Testis (tissue), 3 donors: ENCODE data around the gene MRGPRE. TPM values are rescaled to one million over a fixed set of nuclear protein-coding genes. Genes with fewer than 3 reads are reported as not detected.

Experiments used
- DNase-seq: peaks from one replicate; pipeline ENCODE4 v3.0.0-alpha.2; 2019
- H3K27ac ChIP-seq, 2 donors: fragments of 200-600 bp; sonication (generic); one replicate each; pipeline ENCODE4 v1.5.1; 2019
- H3K27me3 ChIP-seq: fragments of 200-600 bp; sonication (generic); one replicate; pipeline ENCODE4 v1.5.1; 2019
- H3K36me3 ChIP-seq: fragments of 200-600 bp; sonication (generic); one replicate; pipeline ENCODE4 v1.5.1; 2017; ENCODE audit warnings: low read depth; ENCODE audit errors: missing control alignments
- H3K4me1 ChIP-seq: fragments of 200-600 bp; sonication (generic); one replicate; pipeline ENCODE4 v1.5.1; 2019
- H3K4me3 ChIP-seq, 2 donors: fragments of 200-600 bp; sonication (generic); one replicate each; pipeline ENCODE4 v1.5.1; 2017 to 2019
- H3K9me3 ChIP-seq: fragments of 200-600 bp; sonication (generic); one replicate; pipeline ENCODE4 v1.5.1; 2017
- POLR2A ChIP-seq: fragments of 450-650 bp; IDR thresholded peaks from one replicate; pipeline ENCODE4 v1.6.1; 2017; ENCODE audit warnings: antibody characterized with exemption, mild to moderate bottlenecking, moderate library complexity
- WGBS, 2 donors: methylation state at CpG; one replicate each; pipeline ENCODE4 v1.1.5; 2018; 5-methylcytosine and 5-hydroxymethylcytosine counted together
- intact Hi-C: fragments of 100-400 bp; cut with DNase I; formaldehyde crosslinking; loops from one replicate; pipeline ENCODE4 v1.15.1; 2023; ENCODE audit warnings: low total_unique reads
- polyA plus RNA-seq: library from polyadenylated mRNA; stranded (reverse); fragments of 350-450 nt; fragmentation: Illumina TruSeq; extraction: RNeasy Lipid Tissue Mini Kit (QIAGEN cat#74804); gene quantifications from one replicate; pipeline ENCODE4 v1.2.3, GENCODE V29; 2014; ENCODE audit warnings: low read depth, low replicate concordance; ENCODE audit not compliant: insufficient read depth
- total RNA-seq, 2 donors: library from RNA; depleted of rRNA; stranded (reverse); fragments of >200 nt; gene quantifications; one replicate each; pipeline ENCODE4 v1.2.3, GENCODE V29; 2016
- TF ChIP-seq, protein P1 (sequence below), 3 experiments: fragments of 450-650 bp in 2 of 3; fragments of 200-600 bp in 1 of 3; sonication (generic) in 1 of 3; IDR thresholded peaks; one replicate each; pipeline ENCODE4 v1.5.1; 2016 to 2019; ENCODE audit warnings: antibody characterized with exemption in 3 of 3, mild to moderate bottlenecking in 2 of 3, moderate library complexity in 1 of 3

MRGPRE gene
- total and polyA plus RNA-seq, 3 donors from 2014 or later, result 0.30 to 1.0 (median 0.93) TPM

DNA sequence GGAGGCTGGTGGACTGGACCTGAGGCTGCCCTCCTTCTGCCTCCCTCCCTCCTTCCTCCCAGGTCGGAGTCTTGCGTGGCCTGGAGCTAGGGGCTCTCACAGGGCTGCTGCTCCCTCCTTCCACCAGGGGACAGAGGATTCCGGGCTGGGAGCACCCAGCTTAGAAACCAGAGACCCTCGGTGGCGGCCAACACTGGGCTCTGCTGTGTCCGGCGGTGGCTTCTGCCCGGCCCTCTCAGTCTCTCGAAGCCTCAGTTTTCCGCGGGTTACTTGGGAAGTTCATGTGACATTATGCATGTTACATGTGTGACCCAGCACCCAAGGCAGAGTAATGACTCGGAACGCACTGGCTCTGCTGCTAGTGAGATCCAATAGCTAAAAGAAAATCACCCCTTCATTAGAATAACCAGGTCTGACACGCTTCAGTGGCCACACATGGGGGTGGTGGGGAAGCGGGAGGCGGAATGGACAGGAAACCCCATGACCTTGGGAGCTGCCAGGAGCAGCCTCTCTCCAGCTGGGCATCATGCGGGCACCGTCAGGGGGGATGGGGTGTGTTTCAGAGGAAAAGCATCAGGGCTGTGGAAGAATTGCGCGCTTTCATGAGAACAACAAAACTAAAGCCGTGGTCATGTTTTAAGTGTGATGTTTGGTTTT is 7.7 kb downstream of the MRGPRE start:
- no peak for DNase-seq
- intact Hi-C loops, result no loop called here
- Histone ChIP-seq H3K9me3 (no peaks in the 10 kb centered on the region), H3K4me1 (no peaks in the 10 kb centered on the region), H3K4me3 (no peak overlapping the region), H3K36me3 (no peaks in the 10 kb centered on the region), H3K27ac (no peak overlapping the region), H3K27me3 (no peaks in the 10 kb centered on the region)
- no peak for TF ChIP-seq POLR2A
- TF ChIP-seq, protein P1, sequence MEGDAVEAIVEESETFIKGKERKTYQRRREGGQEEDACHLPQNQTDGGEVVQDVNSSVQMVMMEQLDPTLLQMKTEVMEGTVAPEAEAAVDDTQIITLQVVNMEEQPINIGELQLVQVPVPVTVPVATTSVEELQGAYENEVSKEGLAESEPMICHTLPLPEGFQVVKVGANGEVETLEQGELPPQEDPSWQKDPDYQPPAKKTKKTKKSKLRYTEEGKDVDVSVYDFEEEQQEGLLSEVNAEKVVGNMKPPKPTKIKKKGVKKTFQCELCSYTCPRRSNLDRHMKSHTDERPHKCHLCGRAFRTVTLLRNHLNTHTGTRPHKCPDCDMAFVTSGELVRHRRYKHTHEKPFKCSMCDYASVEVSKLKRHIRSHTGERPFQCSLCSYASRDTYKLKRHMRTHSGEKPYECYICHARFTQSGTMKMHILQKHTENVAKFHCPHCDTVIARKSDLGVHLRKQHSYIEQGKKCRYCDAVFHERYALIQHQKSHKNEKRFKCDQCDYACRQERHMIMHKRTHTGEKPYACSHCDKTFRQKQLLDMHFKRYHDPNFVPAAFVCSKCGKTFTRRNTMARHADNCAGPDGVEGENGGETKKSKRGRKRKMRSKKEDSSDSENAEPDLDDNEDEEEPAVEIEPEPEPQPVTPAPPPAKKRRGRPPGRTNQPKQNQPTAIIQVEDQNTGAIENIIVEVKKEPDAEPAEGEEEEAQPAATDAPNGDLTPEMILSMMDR (IDR thresholded peaks at IDR 0.05), result no peak
- 76 to 79% methylated on average over 14 to 21 of the region's 21 CpGs for WGBS, 2 donors

GRCh38 chr11:3223932-3224381 is 8.3 kb downstream of the MRGPRE start:
- H3K4me3 ChIP-seq, result no peak overlapping the region
- WGBS, 2 donors, result 71 to 88% methylated on average over 4 of the region's 4 CpGs
- no peaks in the 10 kb centered on the region for H3K4me1 ChIP-seq
- no peak overlapping the region for H3K27ac ChIP-seq
- no peak for DNase-seq
- no peaks in the 10 kb centered on the region for H3K27me3 ChIP-seq
- H3K9me3 ChIP-seq, result no peaks in the 10 kb centered on the region
- no peaks in the 10 kb centered on the region for H3K36me3 ChIP-seq
- TF ChIP-seq, protein P1 (IDR thresholded peaks at IDR 0.05), result no peak
- TF ChIP-seq POLR2A, result no peak
- intact Hi-C loops, result no loop called here

DNA sequence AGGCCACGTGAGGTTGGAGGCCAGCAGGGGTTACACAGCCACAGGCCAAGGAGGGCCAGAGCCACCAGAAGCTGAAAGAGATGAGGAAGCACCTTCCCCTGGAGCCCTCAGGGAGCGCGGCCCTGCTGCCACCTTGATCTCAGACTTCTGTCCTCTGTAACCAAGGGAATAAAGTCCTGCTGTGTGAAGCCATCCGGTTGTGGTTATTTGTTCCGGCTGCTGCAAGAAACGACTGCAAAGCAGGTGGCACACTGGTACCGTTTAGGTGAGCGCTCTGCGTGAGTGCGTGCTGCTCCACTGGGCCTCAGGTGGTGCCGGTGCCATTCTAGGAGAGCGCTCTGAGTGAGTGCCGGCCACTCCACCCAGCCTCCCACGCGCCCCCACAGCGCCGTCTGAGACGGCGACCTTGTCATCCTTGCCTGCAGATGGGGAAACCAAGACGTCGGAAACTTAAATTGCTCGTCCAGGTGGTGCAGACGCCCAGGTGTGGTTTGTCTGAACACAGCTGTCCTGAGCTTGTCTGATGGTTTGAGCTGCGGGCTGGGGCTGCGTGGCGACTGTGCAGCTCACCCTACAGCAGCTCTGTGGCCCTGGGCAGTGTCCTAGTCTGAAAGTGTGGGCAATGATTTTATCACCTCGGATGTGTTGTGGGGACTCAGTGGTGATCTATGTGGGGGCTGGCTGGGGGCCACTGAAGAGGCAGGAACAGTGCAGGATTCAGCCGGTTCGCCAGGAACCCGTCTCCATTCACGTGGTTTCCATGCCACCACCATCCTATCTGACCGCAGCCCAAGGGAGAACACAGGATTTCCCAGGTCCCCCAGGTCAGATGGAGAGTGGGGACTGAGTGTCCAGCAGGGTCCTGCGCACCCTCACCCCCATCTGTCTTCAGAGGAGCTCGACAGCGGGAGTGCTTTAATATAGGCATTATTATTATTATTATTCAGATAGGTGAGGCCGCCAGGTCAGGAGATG is 9.0 kb downstream of the MRGPRE start:
- Histone ChIP-seq H3K27ac (no peak overlapping the region), H3K4me3 (no peak overlapping the region), H3K9me3 (no peaks in the 10 kb centered on the region), H3K4me1 (no peaks in the 10 kb centered on the region), H3K36me3 (no peaks in the 10 kb centered on the region), H3K27me3 (no peaks in the 10 kb centered on the region)
- TF ChIP-seq, protein P1 (IDR thresholded peaks at IDR 0.05), result no peak
- no peak for TF ChIP-seq POLR2A
- intact Hi-C loops, result no loop called here
- 83 to 84% methylated on average over 30 to 36 of the region's 36 CpGs for WGBS, 2 donors
- DNase-seq, result no peak

DNA sequence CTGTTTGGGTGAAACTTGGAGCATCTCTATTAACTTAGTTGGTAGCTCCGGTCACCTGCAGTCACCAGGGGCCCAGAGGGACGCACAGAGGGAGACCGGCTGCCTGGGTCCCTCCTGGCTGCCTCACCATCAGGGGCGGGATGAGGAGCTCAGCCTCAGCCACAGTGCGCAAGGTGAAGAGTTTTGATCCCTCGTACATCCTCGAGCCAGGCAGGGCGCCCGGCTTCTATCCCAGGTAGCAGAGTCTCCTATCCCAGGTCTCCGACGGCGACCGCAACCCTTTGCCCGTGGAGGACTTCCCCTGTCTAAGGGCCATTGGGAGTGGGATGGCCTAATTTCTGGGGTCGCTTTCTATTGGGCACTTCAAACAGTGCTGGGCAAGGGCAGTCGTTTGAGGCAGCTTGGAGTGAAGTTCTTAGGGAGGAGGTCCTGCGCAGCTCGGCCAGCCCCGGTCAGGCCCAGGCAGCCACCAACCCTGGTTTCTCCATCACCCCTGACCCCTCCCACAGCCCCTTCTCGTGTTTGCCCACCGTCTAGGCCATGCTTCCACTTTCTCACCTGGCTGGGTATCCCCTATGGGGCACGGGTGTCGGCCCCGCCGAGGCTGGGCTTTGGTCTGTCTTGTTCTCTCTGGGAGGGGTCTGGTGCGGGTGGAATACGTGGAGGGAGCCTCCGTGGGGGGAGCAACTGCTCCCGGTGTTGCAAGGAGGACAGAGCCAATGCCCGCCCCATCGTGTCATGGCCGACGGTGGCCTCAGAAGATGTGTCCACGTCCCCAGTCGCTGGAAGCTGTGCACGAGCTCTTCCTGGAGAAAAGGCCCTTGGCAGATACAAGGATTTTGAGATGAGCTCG is 10.0 kb downstream of the MRGPRE start:
- 89 to 92% methylated on average over 17 to 33 of the region's 37 CpGs for WGBS, 2 donors
- intact Hi-C loops, result no loop called here
- Histone ChIP-seq H3K27ac (no peak overlapping the region), H3K27me3 (no peaks in the 10 kb centered on the region), H3K36me3 (no peaks in the 10 kb centered on the region), H3K4me3 (no peak overlapping the region), H3K4me1 (no peaks in the 10 kb centered on the region), H3K9me3 (no peaks in the 10 kb centered on the region)
- TF ChIP-seq, protein P1 (IDR thresholded peaks at IDR 0.05), result no peak
- no peak for DNase-seq
